BE2C (cell line): ENCODE data around the gene KCNG3.

Experiments used
- DNase-seq: peaks from one replicate; pipeline ENCODE4 v3.0.0-alpha.2; 2020
- H3K27me3 ChIP-seq: fragments of 250-450 bp; sonication (Bioruptor Pico); 2 replicates; pipeline ENCODE4 v1.5.1; 2020; ENCODE audit warnings: mild to moderate bottlenecking
- H3K36me3 ChIP-seq: fragments of 250-450 bp; sonication (Bioruptor Pico); 2 replicates; pipeline ENCODE4 v1.5.1; 2020; ENCODE audit warnings: mild to moderate bottlenecking
- H3K4me1 ChIP-seq: fragments of 250-450 bp; sonication (Bioruptor Pico); 2 replicates; pipeline ENCODE4 v1.5.1; 2020
- H3K4me3 ChIP-seq: 2 replicates; pipeline ENCODE4 v1.5.1; 2011; ENCODE audit warnings: low read depth, low read length
- H3K9me3 ChIP-seq: fragments of 250-450 bp; sonication (Bioruptor Pico); 2 replicates; pipeline ENCODE4 v1.5.1; 2020
- TF ChIP-seq, protein P1 (sequence below): IDR thresholded peaks from 2 replicates; pipeline ENCODE4 v1.5.1; 2012; ENCODE audit warnings: mild to moderate bottlenecking, low read depth, low read length

Gene KCNG3

DNA sequence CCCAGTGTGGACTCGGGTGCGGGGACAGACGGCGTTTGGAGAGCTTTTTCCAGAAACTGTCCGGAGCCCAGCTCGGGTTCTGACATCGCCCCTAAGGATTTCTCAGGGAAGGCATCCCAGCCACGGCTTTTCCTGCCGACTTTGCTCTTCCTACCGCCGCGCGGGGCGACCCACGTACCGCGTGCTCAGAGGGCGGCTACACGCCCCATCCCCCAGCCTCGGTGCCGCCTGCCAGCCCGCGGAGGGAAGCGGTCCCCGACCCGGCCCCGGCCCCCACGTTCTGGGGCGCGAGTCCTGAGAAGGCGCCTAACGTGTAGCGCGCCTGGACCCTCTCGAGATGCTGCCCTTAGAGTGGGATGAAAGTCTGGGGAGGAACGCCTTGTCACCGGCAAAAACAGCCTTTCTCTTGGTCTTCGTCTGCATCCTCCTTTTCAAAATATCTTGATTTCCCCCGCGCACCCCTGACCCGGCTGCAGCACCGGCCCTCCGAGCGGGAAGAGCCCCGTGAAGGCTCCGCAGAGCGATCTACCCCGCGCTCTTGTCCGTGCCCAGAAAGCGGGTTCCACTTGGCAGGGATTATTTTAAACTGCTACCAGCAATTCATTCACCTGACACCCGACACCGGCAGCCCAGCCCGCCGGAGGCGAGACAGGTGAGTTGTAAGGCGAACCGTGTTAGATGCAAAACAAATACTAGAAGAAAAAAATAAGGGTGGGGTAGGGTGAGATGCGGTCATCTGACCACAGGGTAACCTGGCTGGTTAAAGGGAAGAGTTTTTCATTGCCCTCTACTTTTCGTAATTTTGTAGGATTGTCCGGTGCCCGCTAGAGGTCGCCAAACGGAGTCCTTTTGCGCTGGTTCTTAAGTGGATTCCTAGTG lies 812 bp upstream of the KCNG3 start:
- peak overlapping the region; percentile 78 for H3K4me3 ChIP-seq

DNA sequence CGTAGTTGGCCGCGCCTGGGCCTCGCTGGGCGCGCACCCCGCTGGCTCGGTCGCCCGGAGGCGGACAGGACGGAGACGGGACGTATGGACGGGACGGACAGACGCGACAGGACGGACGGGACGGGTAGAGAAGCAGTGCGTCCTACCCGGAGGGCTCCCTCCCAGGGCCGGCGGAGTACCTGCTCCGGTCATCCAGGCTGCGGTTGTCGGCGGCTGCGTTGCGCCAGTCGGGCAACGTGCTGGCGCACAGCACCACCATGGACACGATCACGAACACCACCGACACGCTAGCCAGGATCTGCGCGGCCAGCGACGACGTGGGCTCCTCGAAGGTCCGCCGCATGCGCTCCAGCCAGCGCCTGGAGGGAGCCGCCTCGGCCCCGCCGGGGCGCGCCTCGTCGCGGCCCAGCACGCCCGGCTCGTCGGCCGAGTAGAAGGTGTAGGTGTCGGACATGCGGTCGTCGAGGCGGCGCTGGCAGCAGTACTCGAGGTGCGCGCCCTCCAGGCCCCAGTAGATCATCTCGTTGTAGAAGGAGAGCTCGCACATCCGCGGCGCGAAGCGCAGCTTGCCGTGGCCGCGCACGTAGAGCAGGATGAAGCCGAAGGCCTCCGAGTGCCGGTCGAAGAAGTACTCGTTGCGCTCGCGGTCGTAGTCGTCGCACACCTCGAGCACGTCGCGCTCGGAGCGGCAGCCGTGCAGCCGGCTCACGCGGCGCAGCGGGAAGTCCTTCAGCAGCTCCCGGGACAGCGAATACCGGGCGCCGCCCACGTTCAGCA lies 903 bp downstream of the KCNG3 start:
- no peak for DNase-seq
- Histone ChIP-seq H3K9me3 (no peaks in the 10 kb centered on the region), H3K27me3 (peaks cover 5% of the 10 kb centered on the region; the same call in 1 of the 2 replicates), H3K4me3 (no peak overlapping the region), H3K36me3 (no peaks in the 10 kb centered on the region), H3K4me1 (no peaks in the 10 kb centered on the region)
- TF ChIP-seq, protein P1, sequence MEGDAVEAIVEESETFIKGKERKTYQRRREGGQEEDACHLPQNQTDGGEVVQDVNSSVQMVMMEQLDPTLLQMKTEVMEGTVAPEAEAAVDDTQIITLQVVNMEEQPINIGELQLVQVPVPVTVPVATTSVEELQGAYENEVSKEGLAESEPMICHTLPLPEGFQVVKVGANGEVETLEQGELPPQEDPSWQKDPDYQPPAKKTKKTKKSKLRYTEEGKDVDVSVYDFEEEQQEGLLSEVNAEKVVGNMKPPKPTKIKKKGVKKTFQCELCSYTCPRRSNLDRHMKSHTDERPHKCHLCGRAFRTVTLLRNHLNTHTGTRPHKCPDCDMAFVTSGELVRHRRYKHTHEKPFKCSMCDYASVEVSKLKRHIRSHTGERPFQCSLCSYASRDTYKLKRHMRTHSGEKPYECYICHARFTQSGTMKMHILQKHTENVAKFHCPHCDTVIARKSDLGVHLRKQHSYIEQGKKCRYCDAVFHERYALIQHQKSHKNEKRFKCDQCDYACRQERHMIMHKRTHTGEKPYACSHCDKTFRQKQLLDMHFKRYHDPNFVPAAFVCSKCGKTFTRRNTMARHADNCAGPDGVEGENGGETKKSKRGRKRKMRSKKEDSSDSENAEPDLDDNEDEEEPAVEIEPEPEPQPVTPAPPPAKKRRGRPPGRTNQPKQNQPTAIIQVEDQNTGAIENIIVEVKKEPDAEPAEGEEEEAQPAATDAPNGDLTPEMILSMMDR, result no peak

More for the DNA sequence above, 812 bp upstream of the KCNG3 start:
- Histone ChIP-seq H3K4me1 (no peaks in the 10 kb centered on the region), H3K9me3 (no peaks in the 10 kb centered on the region), H3K27me3 (peaks cover 5% of the 10 kb centered on the region; the same call in 1 of the 2 replicates), H3K36me3 (no peaks in the 10 kb centered on the region)
- peak; percentile 77 for DNase-seq
- TF ChIP-seq, protein P1, result peak; percentile 97

DNA sequence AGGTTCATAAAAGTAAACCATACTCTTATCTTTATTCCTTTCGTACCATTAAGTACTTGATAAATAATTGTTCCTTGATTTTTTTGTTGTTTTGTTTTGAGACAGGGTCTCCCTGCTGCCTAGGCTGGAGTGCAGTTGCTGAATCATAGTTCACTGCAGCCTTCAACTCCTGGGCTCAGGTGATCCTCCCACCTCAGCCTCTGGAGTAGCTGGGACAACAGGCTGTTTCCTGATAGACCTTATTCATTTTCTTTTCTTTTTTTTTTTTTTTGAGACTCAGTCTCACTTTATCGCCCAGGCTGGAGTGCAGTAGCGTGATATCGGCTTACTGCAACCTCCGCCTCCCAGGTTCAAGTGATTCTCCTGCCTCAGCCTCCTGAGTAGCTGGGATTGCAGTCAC lies 5.5 kb downstream of the KCNG3 start:
- H3K36me3 ChIP-seq, result no peaks in the 10 kb centered on the region
- H3K4me1 ChIP-seq, result no peaks in the 10 kb centered on the region
- no peak overlapping the region for H3K4me3 ChIP-seq
- no peaks in the 10 kb centered on the region for H3K9me3 ChIP-seq
- no peaks in the 10 kb centered on the region; the same call in 1 of the 2 replicates for H3K27me3 ChIP-seq
- DNase-seq, result no peak
- TF ChIP-seq, protein P1, result no peak

DNA sequence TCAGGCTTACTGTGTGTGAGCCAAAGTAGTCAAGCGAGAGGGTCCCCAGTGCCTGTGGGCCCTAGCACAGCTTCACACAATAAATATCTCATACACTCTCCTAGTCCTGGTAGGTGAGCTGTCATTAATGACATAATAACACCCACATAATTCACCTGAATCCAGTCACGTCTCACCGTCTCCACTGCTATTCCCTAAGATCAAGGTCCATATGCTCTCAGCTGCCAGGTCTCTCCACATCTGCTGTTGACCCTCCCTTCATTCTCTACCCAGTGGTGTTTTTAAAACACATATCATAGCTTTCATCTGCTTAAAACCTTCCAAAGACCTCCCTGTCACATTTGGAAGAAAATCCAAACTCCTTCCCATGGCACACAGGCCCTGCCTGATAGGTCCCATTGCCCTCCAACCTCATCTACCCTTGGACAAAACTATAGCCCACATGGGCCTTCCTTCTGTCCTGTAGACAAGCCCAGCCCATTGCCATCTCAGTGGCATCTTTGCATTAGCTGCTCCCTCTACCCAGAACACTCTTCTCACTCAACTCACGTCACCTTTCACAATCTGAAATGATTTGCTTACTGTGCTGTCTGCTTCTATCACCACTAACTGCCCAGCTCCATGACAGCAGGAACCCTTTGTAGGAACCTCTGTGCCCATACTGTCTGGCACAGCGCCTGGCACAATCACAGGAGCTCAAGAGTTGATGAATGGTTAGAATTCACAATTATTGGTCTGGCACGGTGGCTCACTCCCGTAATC lies 7.5 kb downstream of the KCNG3 start:
- H3K36me3 ChIP-seq, result no peaks in the 10 kb centered on the region

DNA sequence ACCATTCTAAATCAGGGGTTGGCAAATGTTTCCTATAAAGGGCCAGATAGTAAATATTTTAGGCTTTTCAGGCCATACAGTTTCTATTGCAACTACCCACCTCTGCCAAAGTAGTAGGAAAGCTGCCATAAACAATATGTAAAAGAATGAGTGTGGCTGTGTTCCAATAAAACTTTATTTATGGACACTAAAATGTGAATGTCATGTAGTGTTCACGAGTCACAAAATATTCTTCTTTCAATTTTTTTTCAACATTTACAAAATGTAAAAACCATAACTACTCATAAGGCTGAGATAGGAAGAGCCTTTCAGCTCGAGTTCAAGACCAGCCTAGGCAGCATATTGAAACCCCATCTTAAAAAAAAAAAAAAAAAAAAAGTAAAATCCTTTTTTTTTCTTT lies 13.4 kb downstream of the KCNG3 start:
- no peaks in the 10 kb centered on the region for H3K27me3 ChIP-seq
- no peaks in the 10 kb centered on the region for H3K4me1 ChIP-seq
- no peak overlapping the region for H3K4me3 ChIP-seq
- TF ChIP-seq, protein P1, result no peak
- no peaks in the 10 kb centered on the region for H3K9me3 ChIP-seq
- no peak for DNase-seq
- H3K36me3 ChIP-seq, result no peaks in the 10 kb centered on the region

More for the DNA sequence above, 7.5 kb downstream of the KCNG3 start:
- Histone ChIP-seq H3K9me3 (no peaks in the 10 kb centered on the region), H3K27me3 (no peaks in the 10 kb centered on the region), H3K4me1 (no peaks in the 10 kb centered on the region), H3K4me3 (no peak overlapping the region)
- no peak for DNase-seq
- TF ChIP-seq, protein P1, result no peak
